HCT116 (cell line): ENCODE data around the gene JCHAIN. TPM values are rescaled to one million over a fixed set of nuclear protein-coding genes. Genes with fewer than 3 reads are reported as not detected.

Experiments used
- ATAC-seq: fragments of 200-7000 bp; cut with Tn5 transposase; 2 replicates; pipeline ENCODE4 v1.9.1; 2020; ENCODE audit warnings: mild to moderate bottlenecking, moderate library complexity
- BruUV-seq: library from RNA; stranded (reverse); fragments of 400-500 nt; replicated peaks from 2 replicates; lab custom pipeline; 2021; lab: Mats Ljungman, UMichigan
- CTCF ChIA-PET: fragments of 300-600 bp; sonication (Branson Sonifier 250); formaldehyde crosslinking; loops from one replicate; lab custom pipeline; 2021; ENCODE audit warnings: antibody characterized with exemption; lab: Charles Lee
- POLR2A ChIA-PET: fragments of 300-600, 350-600 bp; sonication (Branson Sonifier 250); formaldehyde crosslinking; loops from one replicate; lab custom pipeline; 2021; ENCODE audit warnings: antibody characterized with exemption; lab: Charles Lee
- RAD21 ChIA-PET, 2 experiments: fragments of 300-600 bp; sonication (Branson Sonifier 250); formaldehyde crosslinking; loops; one replicate each; lab custom pipeline; 2023; ENCODE audit warnings: low total read pairs in 2 of 2; ENCODE audit not compliant: uncharacterized antibody in 2 of 2, unreplicated experiment in 2 of 2, low non-redundant PET in 1 of 2; lab: Charles Lee
- DNase-seq: peaks from one replicate; pipeline ENCODE4 v3.0.0-alpha.2; 2010; ENCODE audit warnings: low read depth, low spot score
- H2AFZ ChIP-seq: fragments of 200-600 bp; shearing (Covaris generic), sonication (generic); 2 replicates; pipeline ENCODE4 v1.6.1; 2017; ENCODE audit warnings: low read depth, mixed run types, mixed read lengths, antibody characterized with exemption, low read length; ENCODE audit not compliant: poor library complexity, severe bottlenecking
- H3K27ac ChIP-seq: 2 replicates; pipeline ENCODE4 v1.5.1; 2012; ENCODE audit warnings: low read depth, low read length
- H3K27me3 ChIP-seq: fragments of 200-600 bp; sonication (generic); 2 replicates; pipeline ENCODE4 v1.6.1; 2016; ENCODE audit warnings: mixed run types, low read length, mixed read lengths; ENCODE audit not compliant: insufficient read depth
- H3K36me3 ChIP-seq, 2 experiments: fragments of 200-500 bp in 1 of 2; fragments of 200-600 bp in 1 of 2; sonication (Bioruptor generic) in 1 of 2; sonication (generic) in 1 of 2; 2 replicates each; pipeline versions ENCODE4 v1.5.1 to v1.6.1; 2014 to 2016; ENCODE audit warnings: low read length in 2 of 2, inconsistent platforms in 1 of 2, mixed read lengths in 1 of 2, mixed run types in 1 of 2; ENCODE audit not compliant: insufficient read depth in 2 of 2, control insufficient read depth in 1 of 2
- H3K4me1 ChIP-seq, 2 experiments: fragments of 200-600 bp in 1 of 2; sonication (generic) in 1 of 2; 2 replicates each; pipeline versions ENCODE4 v1.5.1 to v1.6.1; 2012 to 2017; ENCODE audit warnings: low read length in 2 of 2, inconsistent platforms in 1 of 2, mild to moderate bottlenecking in 1 of 2, mixed read lengths in 1 of 2, mixed run types in 1 of 2, moderate library complexity in 1 of 2; ENCODE audit not compliant: insufficient read depth in 2 of 2, control insufficient read depth in 1 of 2
- H3K4me2 ChIP-seq: fragments of 200-600 bp; sonication (generic); 2 replicates; pipeline ENCODE4 v1.6.1; 2017; ENCODE audit warnings: mixed run types, low read length, mixed read lengths
- H3K4me3 ChIP-seq, 2 experiments: fragments of 200-600 bp in 1 of 2; sonication (generic) in 1 of 2; replicated peaks in 1 of 2; 2 replicates each; pipeline ENCODE4 v1.5.1; 2011 to 2016; ENCODE audit warnings: low read length in 2 of 2, control low read depth in 1 of 2, low read depth in 1 of 2, mild to moderate bottlenecking in 1 of 2, mixed read lengths in 1 of 2, mixed run types in 1 of 2
- H3K79me2 ChIP-seq: fragments of 200-600 bp; sonication (generic); 2 replicates; pipeline ENCODE4 v1.6.1; 2017; ENCODE audit warnings: mild to moderate bottlenecking, mixed run types, low read length, moderate library complexity, mixed read lengths; ENCODE audit not compliant: insufficient read depth
- H3K9ac ChIP-seq: fragments of 200-600 bp; sonication (generic); 2 replicates; pipeline ENCODE4 v1.6.1; 2016; ENCODE audit warnings: low read length, mixed read lengths
- H3K9me2 ChIP-seq: fragments of 200-600 bp; sonication (generic), shearing (Covaris generic); 2 replicates; pipeline ENCODE4 v1.6.1; 2017; ENCODE audit warnings: mixed run types, mild to moderate bottlenecking, moderate library complexity; ENCODE audit not compliant: insufficient read depth
- H3K9me3 ChIP-seq, 2 experiments: fragments of 200-500 bp in 1 of 2; fragments of 200-600 bp in 1 of 2; sonication (Bioruptor generic) in 1 of 2; sonication (generic) in 1 of 2; 2 replicates each; pipeline ENCODE4 v1.6.1; 2014 to 2017; ENCODE audit warnings: low read length in 2 of 2, mixed read lengths in 2 of 2, inconsistent platforms in 1 of 2, low read depth in 1 of 2, mild to moderate bottlenecking in 1 of 2, mixed run types in 1 of 2, moderate library complexity in 1 of 2; ENCODE audit not compliant: control insufficient read depth in 1 of 2, insufficient read depth in 1 of 2
- H4K20me1 ChIP-seq: fragments of 200-600 bp; sonication (generic), shearing (Covaris generic); 2 replicates; pipeline ENCODE4 v1.6.1; 2017; ENCODE audit warnings: mixed run types, mild to moderate bottlenecking, moderate library complexity; ENCODE audit not compliant: insufficient read depth
- FOSL1 ChIP-seq: IDR thresholded peaks from 2 replicates; pipeline ENCODE4 v1.6.1; 2012; ENCODE audit warnings: low read depth
- SRF ChIP-seq: IDR thresholded peaks from 2 replicates; pipeline ENCODE4 v1.6.1; 2012; ENCODE audit warnings: low read depth
- intact Hi-C: fragments of 100-400 bp; cut with micrococcal nuclease; formaldehyde crosslinking; loops from 2 replicates; pipeline ENCODE4 v1.10.0; 2022
- total RNA-seq: library from RNA; stranded (reverse); gene quantifications from one replicate; pipeline ENCODE4 v1.2.1, GENCODE V29; 2021; ENCODE audit not compliant: unreplicated experiment
- TF ChIP-seq, protein P1 (sequence below): IDR thresholded peaks from 2 replicates; pipeline ENCODE4 v1.6.1; 2012; ENCODE audit warnings: low read depth

The JCHAIN gene
- total RNA-seq, 1 experiment from 2014 or later: 0.79 TPM

DNA sequence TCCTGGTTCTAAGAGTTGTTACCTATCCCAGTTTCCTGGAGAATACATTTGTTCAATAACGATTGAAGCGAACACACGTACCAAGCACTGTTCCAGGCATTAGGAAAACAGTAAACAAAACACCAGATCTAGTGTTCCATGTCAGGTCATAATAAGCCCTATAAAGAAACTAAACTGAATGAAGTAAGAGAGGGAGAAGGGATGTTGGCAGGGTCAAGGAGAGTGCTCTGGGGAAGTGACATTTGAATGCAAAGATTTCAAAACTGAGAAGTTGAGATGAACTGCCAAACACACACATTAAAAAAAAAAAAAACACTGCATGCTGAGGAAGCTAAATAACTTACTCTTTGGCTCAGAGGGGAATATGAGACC, 52.1 kb downstream of the JCHAIN start:
- ATAC-seq: no peak
- Histone ChIP-seq H3K9me3 (no peaks in the 10 kb centered on the region), H3K4me3 (no peak overlapping the region)

More for the DNA sequence above, 52.1 kb downstream of the JCHAIN start:
- Histone ChIP-seq H3K27ac (no peak overlapping the region), H4K20me1 (no peaks in the 10 kb centered on the region), H3K79me2 (no peaks in the 10 kb centered on the region), H3K4me2 (no peak overlapping the region), H3K9me2 (no peaks in the 10 kb centered on the region), H3K4me1 (no peaks in the 10 kb centered on the region), H2AFZ (no peak overlapping the region), H3K9ac (no peak overlapping the region), H3K36me3 (no peaks in the 10 kb centered on the region), H3K27me3 (no peaks in the 10 kb centered on the region)
- no peak for TF ChIP-seq FOSL1
- no peak for TF ChIP-seq SRF
- TF ChIP-seq, protein P1, sequence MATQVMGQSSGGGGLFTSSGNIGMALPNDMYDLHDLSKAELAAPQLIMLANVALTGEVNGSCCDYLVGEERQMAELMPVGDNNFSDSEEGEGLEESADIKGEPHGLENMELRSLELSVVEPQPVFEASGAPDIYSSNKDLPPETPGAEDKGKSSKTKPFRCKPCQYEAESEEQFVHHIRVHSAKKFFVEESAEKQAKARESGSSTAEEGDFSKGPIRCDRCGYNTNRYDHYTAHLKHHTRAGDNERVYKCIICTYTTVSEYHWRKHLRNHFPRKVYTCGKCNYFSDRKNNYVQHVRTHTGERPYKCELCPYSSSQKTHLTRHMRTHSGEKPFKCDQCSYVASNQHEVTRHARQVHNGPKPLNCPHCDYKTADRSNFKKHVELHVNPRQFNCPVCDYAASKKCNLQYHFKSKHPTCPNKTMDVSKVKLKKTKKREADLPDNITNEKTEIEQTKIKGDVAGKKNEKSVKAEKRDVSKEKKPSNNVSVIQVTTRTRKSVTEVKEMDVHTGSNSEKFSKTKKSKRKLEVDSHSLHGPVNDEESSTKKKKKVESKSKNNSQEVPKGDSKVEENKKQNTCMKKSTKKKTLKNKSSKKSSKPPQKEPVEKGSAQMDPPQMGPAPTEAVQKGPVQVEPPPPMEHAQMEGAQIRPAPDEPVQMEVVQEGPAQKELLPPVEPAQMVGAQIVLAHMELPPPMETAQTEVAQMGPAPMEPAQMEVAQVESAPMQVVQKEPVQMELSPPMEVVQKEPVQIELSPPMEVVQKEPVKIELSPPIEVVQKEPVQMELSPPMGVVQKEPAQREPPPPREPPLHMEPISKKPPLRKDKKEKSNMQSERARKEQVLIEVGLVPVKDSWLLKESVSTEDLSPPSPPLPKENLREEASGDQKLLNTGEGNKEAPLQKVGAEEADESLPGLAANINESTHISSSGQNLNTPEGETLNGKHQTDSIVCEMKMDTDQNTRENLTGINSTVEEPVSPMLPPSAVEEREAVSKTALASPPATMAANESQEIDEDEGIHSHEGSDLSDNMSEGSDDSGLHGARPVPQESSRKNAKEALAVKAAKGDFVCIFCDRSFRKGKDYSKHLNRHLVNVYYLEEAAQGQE: no peak
- ChIA-PET POLR2A (no interaction called here), CTCF (interaction anchor here (1.3 kb wide), 1 partner anchor 13 kb away, joined by 4 read pairs; no protein-coding TSS in a partner anchor), RAD21 (no interaction called here)
- no peak for DNase-seq
- intact Hi-C loops: no loop called here
- no TSS peak for BruUV-seq
